NCI-H82 treated with DMSO at 0.1 percent for 48 hours (cell line): ENCODE measurements around the gene NDOR1.
"Not testable (repeated sequence)": the region's sequence is repeated elsewhere in the genome, so short reads cannot be mapped to it uniquely, and the experiment has no call there.

Experiments used
- DNase-seq: peaks from one replicate; lab custom pipeline; 2025; ENCODE audit not compliant: unreplicated experiment; lab: John Stamatoyannopoulos, UW

The NDOR1 gene

GRCh38 chr9:137242269-137243203, 37.0 kb downstream of the NDOR1 start:
- no peak for DNase-seq

GRCh38 chr9:137243266-137243625, 37.7 kb downstream of the NDOR1 start:
- not testable (repeated sequence) for DNase-seq

- DNase-seq, result no peak
Measured at GRCh38 chr9:137243626-137244485, 38.4 kb downstream of the NDOR1 start.

- DNase-seq, result no peak
Measured at GRCh38 chr9:137244486-137245449, 39.3 kb downstream of the NDOR1 start.

- DNase-seq, result no peak
Measured at GRCh38 chr9:137245450-137246421, 40.2 kb downstream of the NDOR1 start.

- no peak for DNase-seq
Measured at GRCh38 chr9:137247135-137247915, 41.8 kb downstream of the NDOR1 start.

- no peak for DNase-seq
Measured at GRCh38 chr9:137247916-137248175, 42.3 kb downstream of the NDOR1 start.

- no peak for DNase-seq
Measured at GRCh38 chr9:137250329-137251193, 45.1 kb downstream of the NDOR1 start.

- no peak for DNase-seq
Measured at GRCh38 chr9:137251194-137251461, 45.6 kb downstream of the NDOR1 start, which contains the start of gene STPG3. STPG3 (plus strand) TSS chr9:137251286; CDS start chr9:137251287, 1 bp downstream.

- no peak for DNase-seq
Measured at GRCh38 chr9:137251490-137252268, 46.2 kb downstream of the NDOR1 start.

- no peak for DNase-seq
Measured at GRCh38 chr9:137252555-137253506, 47.3 kb downstream of the NDOR1 start.

GRCh38 chr9:137253717-137254623, 48.5 kb downstream of the NDOR1 start:
- no peak for DNase-seq

GRCh38 chr9:137254624-137255447, 49.3 kb downstream of the NDOR1 start, which contains the start of gene NELFB:
NELFB (plus strand) TSS chr9:137255327.
- DNase-seq, result peak; percentile 52

GRCh38 chr9:137255448-137256114, 50.1 kb downstream of the NDOR1 start:
- no peak for DNase-seq
